Kidney tubule cell (primary cell): ENCODE data around the gene SLC66A3.

Experiments
- DNase-seq: peaks from one replicate; pipeline ENCODE4 v3.0.0-alpha.2; 2018; ENCODE audit warnings: low spot score

SLC66A3 gene

DNA sequence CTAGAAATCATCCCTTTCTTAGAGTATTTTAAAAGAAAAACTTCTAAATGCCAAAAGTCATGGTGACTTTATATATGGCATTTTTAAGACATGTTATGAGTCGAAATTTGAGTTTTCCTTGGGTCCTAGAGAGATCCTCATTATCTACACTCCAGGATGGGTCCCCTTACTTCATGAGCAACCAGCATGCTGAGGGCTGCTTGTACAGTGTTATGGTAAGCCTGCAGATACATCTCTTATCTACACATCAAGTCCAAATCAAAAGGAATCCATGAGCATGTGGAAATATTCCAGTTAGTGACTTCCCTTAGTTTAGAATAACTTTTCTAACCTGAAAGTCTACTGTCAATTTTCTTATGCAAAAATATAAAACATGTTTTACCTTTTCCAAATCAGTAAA, 58.7 kb downstream of the SLC66A3 start:
- DNase-seq, result no peak

DNA sequence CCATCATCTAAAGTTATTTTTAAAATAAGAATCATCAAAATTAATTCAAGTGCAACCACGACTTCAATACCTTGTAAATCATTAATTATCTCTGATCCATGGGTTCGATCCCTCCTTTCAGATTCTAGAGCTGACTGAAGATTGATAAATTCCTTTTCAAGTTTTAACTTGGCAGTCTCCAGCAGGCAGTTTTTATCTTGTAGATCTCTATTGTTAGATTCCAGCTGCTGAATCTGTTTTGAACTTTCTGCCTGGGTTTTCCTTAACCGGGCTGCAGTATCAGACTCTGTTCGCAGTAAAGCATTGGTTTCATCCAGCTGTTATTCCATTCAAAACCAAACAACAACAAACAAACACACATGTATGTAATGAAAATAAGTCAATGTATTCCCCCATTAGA, 59.5 kb downstream of the SLC66A3 start:
- DNase-seq, result no peak

DNA sequence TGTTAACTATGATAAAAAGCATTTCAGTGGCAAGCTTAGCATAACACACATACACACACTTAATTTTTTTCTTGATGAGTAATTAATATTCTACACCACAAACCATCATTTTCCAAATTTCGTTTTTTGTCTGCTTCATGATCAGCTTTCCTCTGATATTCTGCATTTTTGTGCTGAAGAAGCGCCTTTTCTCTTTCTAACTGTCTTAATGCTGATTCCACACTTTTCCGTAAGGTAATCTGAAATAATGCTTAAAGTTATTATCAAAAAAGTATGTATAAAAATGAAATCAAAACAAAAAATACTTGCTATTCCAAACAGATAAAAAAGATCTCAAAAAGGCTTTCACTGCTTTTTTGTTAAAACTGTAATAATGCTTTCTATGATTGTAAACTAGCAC, 60.1 kb downstream of the SLC66A3 start:
- DNase-seq, result no peak

DNA sequence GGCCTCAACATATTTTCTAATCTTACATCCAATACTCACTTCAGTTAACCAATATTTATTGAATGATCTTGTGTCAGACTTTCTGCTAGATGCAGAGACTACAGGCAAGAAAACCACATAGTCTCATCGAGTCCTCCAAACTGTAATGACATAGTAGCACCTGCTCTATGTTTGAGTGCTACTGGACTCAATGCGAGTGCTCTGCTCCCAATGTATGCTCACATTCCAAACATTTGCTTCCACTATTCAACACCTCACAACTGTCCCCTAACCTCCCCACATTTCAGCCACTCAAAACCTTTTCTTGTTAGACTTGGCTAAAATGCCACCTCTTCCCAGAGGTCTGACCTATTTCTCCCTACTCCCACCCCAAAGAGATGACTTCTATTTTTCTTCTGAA, 65.2 kb downstream of the SLC66A3 start:
- no peak for DNase-seq

DNA sequence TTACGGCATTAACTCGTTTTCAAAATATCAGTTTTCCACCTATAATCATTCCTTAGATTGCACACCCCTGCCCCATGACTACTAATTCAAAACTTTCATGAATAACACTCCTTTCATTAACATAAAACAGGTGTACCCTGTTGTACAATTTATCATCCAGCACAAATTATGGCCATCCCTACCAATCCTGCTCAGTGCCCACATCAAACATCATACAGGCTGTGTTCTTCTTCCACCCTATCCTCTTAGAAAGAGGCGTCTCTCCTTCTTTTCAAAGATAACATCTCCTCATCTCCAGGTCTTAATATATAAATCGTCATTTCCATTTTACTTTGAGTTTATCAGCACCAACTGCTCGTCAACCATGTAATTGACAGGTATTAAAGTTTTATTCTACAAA, 67.6 kb downstream of the SLC66A3 start:
- no peak for DNase-seq

DNA sequence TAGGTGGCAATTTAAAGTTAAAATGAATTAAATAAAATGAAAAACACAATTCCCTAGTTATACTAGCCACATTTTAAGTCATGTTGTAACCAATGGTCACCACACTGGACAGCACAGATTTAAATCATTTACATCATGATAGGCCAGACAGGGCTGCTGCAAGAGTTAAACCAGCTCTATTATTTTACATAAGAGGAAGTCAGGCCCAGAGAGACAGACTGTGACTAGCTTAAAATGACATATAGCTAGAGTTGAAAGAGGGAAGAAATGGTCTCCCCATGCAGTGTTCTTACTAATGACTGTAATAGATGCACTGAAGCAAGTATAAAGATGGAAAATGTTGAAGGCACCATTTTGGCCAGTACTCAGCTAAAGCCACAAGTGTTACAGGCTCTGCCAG, 69.6 kb downstream of the SLC66A3 start:
- no peak for DNase-seq

DNA sequence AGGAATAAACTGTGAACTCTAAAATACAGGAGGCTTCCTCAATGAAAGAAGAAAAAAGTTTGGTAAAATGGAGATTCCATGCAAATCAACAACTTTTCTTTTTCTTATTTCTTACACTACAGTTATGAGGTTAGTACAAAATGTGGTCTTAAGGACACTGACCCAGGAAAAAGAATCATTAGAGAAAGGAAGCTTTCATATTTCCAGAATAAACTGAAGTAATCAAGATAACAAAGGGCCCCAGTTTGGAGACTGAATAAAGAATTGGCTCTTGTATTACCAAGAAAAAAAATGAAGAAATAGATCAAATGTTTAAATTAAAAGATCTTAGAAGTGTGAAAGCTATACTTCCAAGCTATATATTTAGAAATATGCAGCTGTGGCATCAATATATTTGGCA, 72.3 kb downstream of the SLC66A3 start:
- no peak for DNase-seq
